H9 (cell line): ENCODE measurements around the gene ITM2C. TPM values are rescaled to one million over a fixed set of nuclear protein-coding genes. Genes with fewer than 3 reads are reported as not detected.

Source experiments
- DNase-seq: peaks from one replicate; pipeline ENCODE4 v3.0.0-alpha.2; 2017
- H2AFZ ChIP-seq: one replicate; pipeline ENCODE4 v1.6.1; 2013; ENCODE audit warnings: mild to moderate bottlenecking, low read length, control low read depth, moderate library complexity
- H2AK5ac ChIP-seq: 2 replicates; pipeline ENCODE4 v1.6.1; 2013; ENCODE audit warnings: low read length, control low read depth, mixed read lengths; ENCODE audit not compliant: insufficient read length
- H2BK120ac ChIP-seq: one replicate; pipeline ENCODE4 v1.6.1; 2013; ENCODE audit warnings: low read depth, mild to moderate bottlenecking, low read length, control low read depth, inconsistent platforms; ENCODE audit not compliant: poor library complexity, severe bottlenecking
- H2BK12ac ChIP-seq: 2 replicates; pipeline ENCODE4 v1.6.1; 2013; ENCODE audit warnings: low read length, control low read depth, mixed read lengths, low read depth; ENCODE audit not compliant: insufficient read length
- H2BK15ac ChIP-seq: 2 replicates; pipeline ENCODE4 v1.6.1; 2013; ENCODE audit warnings: low read depth, low read length, control low read depth
- H2BK20ac ChIP-seq: one replicate; pipeline ENCODE4 v1.6.1; 2013; ENCODE audit warnings: low read depth, mild to moderate bottlenecking, low read length, control low read depth, inconsistent platforms; ENCODE audit not compliant: poor library complexity, severe bottlenecking
- H2BK5ac ChIP-seq: 2 replicates; pipeline ENCODE4 v1.6.1; 2013; ENCODE audit warnings: low read length, control low read depth, mixed read lengths; ENCODE audit not compliant: insufficient read length
- H3K14ac ChIP-seq: 2 replicates; pipeline ENCODE4 v1.6.1; 2013; ENCODE audit warnings: low read length, control low read depth; ENCODE audit not compliant: insufficient read depth
- H3K18ac ChIP-seq: 2 replicates; pipeline ENCODE4 v1.6.1; 2013; ENCODE audit warnings: low read depth, mild to moderate bottlenecking, mixed read lengths, low read length, control low read depth; ENCODE audit not compliant: insufficient read length
- H3K23ac ChIP-seq: 2 replicates; pipeline ENCODE4 v1.6.1; 2013; ENCODE audit warnings: low read length, control low read depth, mixed read lengths, low read depth; ENCODE audit not compliant: insufficient read length
- H3K23me2 ChIP-seq: 2 replicates; pipeline ENCODE4 v1.6.1; 2013; ENCODE audit warnings: low read depth, mild to moderate bottlenecking, mixed read lengths, low read length, control low read depth; ENCODE audit not compliant: insufficient read length, poor library complexity, severe bottlenecking
- H3K27ac ChIP-seq: 2 replicates; pipeline ENCODE4 v1.5.1; 2013; ENCODE audit warnings: low read length, control low read depth, mixed read lengths, low read depth; ENCODE audit not compliant: insufficient read length
- H3K27me3 ChIP-seq: 2 replicates; pipeline ENCODE4 v1.6.1; 2013; ENCODE audit warnings: low read length, control low read depth, inconsistent platforms; ENCODE audit not compliant: insufficient read depth
- H3K4ac ChIP-seq: 2 replicates; pipeline ENCODE4 v1.6.1; 2013; ENCODE audit warnings: low read depth, mild to moderate bottlenecking, control low read depth, inconsistent platforms, low read length, moderate library complexity
- H3K4me1 ChIP-seq: 2 replicates; pipeline ENCODE4 v1.6.1; 2013; ENCODE audit warnings: low read length, control low read depth, inconsistent platforms; ENCODE audit not compliant: insufficient read depth
- H3K4me2 ChIP-seq: 2 replicates; pipeline ENCODE4 v1.6.1; 2013; ENCODE audit warnings: low read length, control low read depth, mixed read lengths; ENCODE audit not compliant: insufficient read length, insufficient read depth
- H3K56ac ChIP-seq: 2 replicates; pipeline ENCODE4 v1.6.1; 2013; ENCODE audit warnings: low read depth, mild to moderate bottlenecking, mixed read lengths, low read length, control low read depth; ENCODE audit not compliant: insufficient read length
- H3K79me1 ChIP-seq: 2 replicates; pipeline ENCODE4 v1.6.1; 2013; ENCODE audit warnings: low read depth, mild to moderate bottlenecking, moderate library complexity, low read length, control low read depth, inconsistent platforms; ENCODE audit not compliant: insufficient read depth, poor library complexity, severe bottlenecking
- H3K79me2 ChIP-seq: 2 replicates; pipeline ENCODE4 v1.6.1; 2013; ENCODE audit warnings: low read length, control low read depth, inconsistent platforms; ENCODE audit not compliant: insufficient read depth
- H3K9ac ChIP-seq: 2 replicates; pipeline ENCODE4 v1.6.1; 2013; ENCODE audit warnings: low read length, control low read depth, mixed read lengths; ENCODE audit not compliant: insufficient read length; ENCODE audit errors: extremely low read depth
- H3K9me3 ChIP-seq: one replicate; pipeline ENCODE4 v1.6.1; 2013; ENCODE audit warnings: low read depth, low read length, inconsistent platforms; ENCODE audit not compliant: control insufficient read depth
- H3T11ph ChIP-seq: one replicate; pipeline ENCODE4 v1.6.1; 2013; ENCODE audit warnings: mild to moderate bottlenecking, low read length, control low read depth, inconsistent platforms
- H4K20me1 ChIP-seq: one replicate; pipeline ENCODE4 v1.6.1; 2013; ENCODE audit not compliant: control insufficient read depth, insufficient read length, insufficient read depth
- H4K5ac ChIP-seq: 2 replicates; pipeline ENCODE4 v1.6.1; 2013; ENCODE audit warnings: low read depth, mild to moderate bottlenecking, mixed read lengths, low read length, control low read depth; ENCODE audit not compliant: insufficient read length
- H4K8ac ChIP-seq: replicated peaks from 2 replicates; pipeline ENCODE4 v1.6.1; 2013; ENCODE audit warnings: low read length, control low read depth, mixed read lengths, low read depth; ENCODE audit not compliant: insufficient read length
- H4K91ac ChIP-seq: 2 replicates; pipeline ENCODE4 v1.6.1; 2013; ENCODE audit warnings: low read depth, mild to moderate bottlenecking, moderate library complexity, mixed read lengths, low read length, control low read depth; ENCODE audit not compliant: insufficient read length
- H3K27ac Mint-ChIP-seq, 3 experiments: 2 replicates in 2 of 3; 3 replicates in 1 of 3; pipeline ENCODE4 v1.8.0; 2020 to 2021; ENCODE audit warnings: mixed read lengths in 3 of 3, mild to moderate bottlenecking in 1 of 3, moderate library complexity in 1 of 3
- H3K27me3 Mint-ChIP-seq: 2 replicates; pipeline ENCODE4 v1.8.0; 2021; ENCODE audit warnings: low read depth, mild to moderate bottlenecking, moderate library complexity, mixed read lengths
- H3K36me3 Mint-ChIP-seq, 3 experiments: 2 replicates in 2 of 3; 3 replicates in 1 of 3; pipeline ENCODE4 v1.8.0; 2020 to 2021; ENCODE audit warnings: low read depth in 3 of 3, mixed read lengths in 3 of 3; ENCODE audit not compliant: insufficient read depth in 1 of 3
- H3K4me1 Mint-ChIP-seq, 2 experiments: 2 replicates each; pipeline ENCODE4 v1.8.0; 2020; ENCODE audit warnings: mixed read lengths in 2 of 2
- H3K4me3 Mint-ChIP-seq, 2 experiments: 2 replicates in 1 of 2; 3 replicates in 1 of 2; pipeline ENCODE4 v1.8.0; 2020 to 2021; ENCODE audit warnings: mild to moderate bottlenecking in 2 of 2, mixed read lengths in 2 of 2, moderate library complexity in 1 of 2
- H3K9me3 Mint-ChIP-seq, 2 experiments: 2 replicates in 1 of 2; 3 replicates in 1 of 2; pipeline ENCODE4 v1.8.0; 2020; ENCODE audit warnings: mild to moderate bottlenecking in 2 of 2, mixed read lengths in 2 of 2, moderate library complexity in 1 of 2
- WGBS: extraction: QIAGEN DNeasy Blood & Tissue Kit; methylation state at CpG from one replicate; pipeline ENCODE4 v1.1.7; 2013; ENCODE audit warnings: missing lambda C conversion rate, low lambda C conversion rate, mixed read lengths; ENCODE audit not compliant: insufficient read length; ENCODE audit errors: extremely low coverage; 5-methylcytosine and 5-hydroxymethylcytosine counted together
- total RNA-seq: library from RNA; stranded (reverse); gene quantifications from 2 replicates; pipeline ENCODE4 v1.2.1, GENCODE V29; 2021
- TF ChIP-seq, protein P1 (sequence below): fragments of 200-600 bp; sonication (generic); conservative IDR thresholded peaks from 3 replicates; pipeline ENCODE4 v1.8.0; 2021; ENCODE audit warnings: antibody characterized with exemption, mild to moderate bottlenecking

Gene ITM2C
- total RNA-seq, 1 experiment from 2014 or later: 297 TPM

DNA sequence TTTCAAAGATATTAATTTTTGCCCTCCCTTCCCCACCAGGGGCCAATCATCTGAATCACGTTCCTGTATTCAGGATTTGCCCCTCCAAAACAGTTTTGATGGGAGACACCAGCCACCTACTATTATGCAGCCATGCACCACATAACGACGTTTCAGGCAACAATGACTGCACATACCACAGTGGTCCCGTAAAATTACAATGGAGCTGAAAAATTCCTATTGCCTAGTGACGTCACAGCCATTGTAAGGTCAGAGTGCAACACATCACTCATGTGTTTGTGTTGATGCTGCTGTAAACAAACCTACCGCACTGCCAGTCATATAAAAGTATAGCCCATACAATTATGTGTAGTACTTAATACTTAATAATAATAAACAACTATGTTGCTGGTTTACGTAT, 22.6 kb downstream of the ITM2C start:
- H3K27ac Mint-ChIP-seq: peak overlapping the region in 1 of 3 experiments; percentile 62; a peak in 1 of 7 replicates
- no peak overlapping the region for H3K27ac ChIP-seq

More for the DNA sequence above, 22.6 kb downstream of the ITM2C start:
- DNase-seq: no peak
- Mint-ChIP-seq H3K27me3 (peaks cover 5% of the 10 kb centered on the region), H3K9me3 (no peaks in the 10 kb centered on the region), H3K4me3 (no peak overlapping the region), H3K4me1 (peaks cover 24 to 26% of the 10 kb centered on the region in 2 experiments), H3K36me3 (no peaks in the 10 kb centered on the region)
- Histone ChIP-seq H3K23me2 (no peaks in the 10 kb centered on the region), H2BK12ac (no peak overlapping the region), H3K27me3 (no peaks in the 10 kb centered on the region), H3K9me3 (no peaks in the 10 kb centered on the region), H3K14ac (no peak overlapping the region), H4K8ac (no peak overlapping the region), H3K4me2 (no peak overlapping the region), H3K79me1 (no peaks in the 10 kb centered on the region), H2BK15ac (no peak overlapping the region), H2BK120ac (no peak overlapping the region), H2AFZ (no peak overlapping the region), H3K4me1 (no peaks in the 10 kb centered on the region; the same call in 1 of the 2 replicates), H2AK5ac (no peak overlapping the region), H4K91ac (no peak overlapping the region), H3K18ac (no peak overlapping the region), H3K56ac (no peak overlapping the region), H3T11ph (no peak overlapping the region), H3K9ac (no peak overlapping the region), H3K23ac (no peak overlapping the region), H4K5ac (no peak overlapping the region), H4K20me1 (no peaks in the 10 kb centered on the region), H3K79me2 (no peaks in the 10 kb centered on the region), H2BK20ac (no peak overlapping the region), H3K4ac (no peak overlapping the region), H2BK5ac (no peak overlapping the region)
- WGBS: no CpG with 5 or more reads among the region's 7 CpGs
- TF ChIP-seq, protein P1, sequence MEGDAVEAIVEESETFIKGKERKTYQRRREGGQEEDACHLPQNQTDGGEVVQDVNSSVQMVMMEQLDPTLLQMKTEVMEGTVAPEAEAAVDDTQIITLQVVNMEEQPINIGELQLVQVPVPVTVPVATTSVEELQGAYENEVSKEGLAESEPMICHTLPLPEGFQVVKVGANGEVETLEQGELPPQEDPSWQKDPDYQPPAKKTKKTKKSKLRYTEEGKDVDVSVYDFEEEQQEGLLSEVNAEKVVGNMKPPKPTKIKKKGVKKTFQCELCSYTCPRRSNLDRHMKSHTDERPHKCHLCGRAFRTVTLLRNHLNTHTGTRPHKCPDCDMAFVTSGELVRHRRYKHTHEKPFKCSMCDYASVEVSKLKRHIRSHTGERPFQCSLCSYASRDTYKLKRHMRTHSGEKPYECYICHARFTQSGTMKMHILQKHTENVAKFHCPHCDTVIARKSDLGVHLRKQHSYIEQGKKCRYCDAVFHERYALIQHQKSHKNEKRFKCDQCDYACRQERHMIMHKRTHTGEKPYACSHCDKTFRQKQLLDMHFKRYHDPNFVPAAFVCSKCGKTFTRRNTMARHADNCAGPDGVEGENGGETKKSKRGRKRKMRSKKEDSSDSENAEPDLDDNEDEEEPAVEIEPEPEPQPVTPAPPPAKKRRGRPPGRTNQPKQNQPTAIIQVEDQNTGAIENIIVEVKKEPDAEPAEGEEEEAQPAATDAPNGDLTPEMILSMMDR: no peak
